HG03575 (cell line): ENCODE data around the gene KLHL36.
"Not testable (repeated sequence)": the region's sequence is repeated elsewhere in the genome, so short reads cannot be mapped to it uniquely, and the experiment has no call there.

Experiments
- ATAC-seq: cut with Tn5 transposase; IDR thresholded peaks from one replicate; pipeline ENCODE4 v1.9.1; 2021; ENCODE audit not compliant: unreplicated experiment, insufficient number of reproducible peaks, low FRiP score; ENCODE audit errors: extremely low read depth

KLHL36 gene

DNA sequence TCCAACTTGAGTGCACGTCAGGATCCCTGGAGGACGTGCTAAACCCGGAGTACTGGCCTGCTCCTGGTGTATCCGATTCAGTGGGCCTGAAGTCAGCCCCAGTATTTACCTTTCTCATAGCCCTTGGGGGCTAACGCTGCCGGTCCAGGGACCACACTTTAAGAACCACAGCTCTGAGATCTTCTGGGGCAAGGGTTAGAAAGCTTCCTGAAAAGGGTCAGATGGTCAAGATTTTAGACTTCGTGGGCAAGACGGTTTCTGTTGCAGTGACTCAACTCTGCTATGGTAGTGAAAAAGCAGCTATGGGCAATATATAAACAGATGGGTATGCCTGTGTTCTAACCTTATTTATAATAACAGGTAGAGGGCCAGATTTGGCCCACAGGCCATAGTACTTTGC, 36.9 kb downstream of the KLHL36 start:
- ATAC-seq: no peak

DNA sequence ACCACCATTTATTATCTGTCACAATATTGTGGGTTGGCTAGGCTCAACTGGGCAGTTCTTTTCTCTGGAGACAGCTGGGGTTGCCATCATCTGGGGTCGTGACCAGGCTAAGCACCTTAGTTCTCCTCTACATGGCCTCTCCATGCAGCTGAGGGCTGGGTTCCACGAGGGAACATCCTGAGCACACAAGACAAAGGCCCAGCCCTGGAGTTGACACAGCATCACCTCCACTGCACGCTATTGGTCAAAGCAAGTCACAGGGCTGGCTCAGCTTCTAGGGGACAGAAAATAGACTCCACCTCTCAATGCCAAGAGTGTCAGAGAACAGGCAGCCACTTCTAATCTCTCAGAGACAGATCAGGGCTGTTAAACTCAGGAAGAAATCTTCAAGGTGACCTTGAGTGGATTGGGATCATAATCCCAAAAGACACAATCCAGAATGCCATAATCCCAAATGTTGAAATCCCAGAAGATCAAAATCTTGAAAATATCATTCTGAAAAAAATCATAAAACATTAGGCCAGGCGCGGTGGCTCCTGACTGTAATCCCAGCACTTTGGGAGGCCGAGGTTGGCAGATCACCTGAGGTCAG, 38.5 kb downstream of the KLHL36 start:
- no peak for ATAC-seq

DNA sequence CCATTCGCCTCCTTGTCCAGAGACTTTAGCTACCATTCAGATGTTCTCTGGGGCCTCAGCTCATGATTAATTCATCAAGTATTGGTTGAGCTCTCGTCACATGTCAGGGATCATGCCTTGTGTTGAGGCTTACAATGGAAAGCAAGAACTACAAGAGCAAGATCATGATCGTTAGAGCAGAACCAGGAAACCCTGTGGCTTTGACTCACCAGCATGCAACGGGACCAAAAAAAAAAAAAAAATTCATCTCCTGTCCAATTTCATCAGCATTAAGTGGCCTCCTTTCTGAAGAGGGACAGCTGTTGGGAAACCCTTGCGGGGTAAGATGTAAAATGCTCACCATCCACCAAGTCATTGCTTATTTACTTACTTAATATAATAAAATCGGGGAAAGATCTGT, 39.4 kb downstream of the KLHL36 start:
- ATAC-seq: no peak

DNA sequence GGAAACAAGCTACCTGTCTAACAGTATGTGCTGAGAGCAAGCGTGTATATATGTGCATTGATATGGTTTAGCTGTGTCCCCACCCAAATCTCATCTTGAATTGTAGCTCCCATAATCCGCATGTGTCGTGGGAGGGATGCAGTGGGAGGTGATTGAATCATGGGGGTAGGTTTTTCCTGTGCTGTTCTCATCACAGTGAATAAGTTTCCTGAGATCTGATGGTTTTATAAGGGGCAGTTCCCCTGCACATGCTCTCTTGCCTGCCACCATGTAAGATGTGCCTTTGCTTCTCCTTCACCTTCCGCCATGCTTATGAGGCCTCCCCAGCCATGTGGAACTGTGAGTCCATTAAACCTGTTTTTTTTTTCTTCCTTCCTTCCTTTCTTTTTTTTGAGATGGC, 39.9 kb downstream of the KLHL36 start:
- not testable (repeated sequence) for ATAC-seq

DNA sequence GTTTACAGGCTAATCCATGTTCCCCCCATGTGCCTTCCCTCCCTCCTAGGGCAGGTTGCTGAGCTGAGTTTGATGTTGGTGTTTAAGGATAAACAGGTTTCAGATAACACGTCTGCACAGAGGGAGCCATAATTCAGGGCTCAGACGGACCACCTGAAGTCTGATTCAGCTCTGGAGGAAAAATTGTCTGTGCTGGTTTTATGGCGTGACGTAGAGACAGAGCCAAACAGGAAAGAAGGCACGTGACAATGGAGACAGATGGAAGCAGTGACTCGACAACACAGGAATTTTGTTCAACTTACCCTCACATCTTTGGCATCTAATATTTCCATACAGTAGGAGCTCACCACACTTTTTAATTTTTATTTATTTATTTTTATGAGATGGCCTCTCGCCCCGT, 40.8 kb downstream of the KLHL36 start:
- no peak for ATAC-seq

DNA sequence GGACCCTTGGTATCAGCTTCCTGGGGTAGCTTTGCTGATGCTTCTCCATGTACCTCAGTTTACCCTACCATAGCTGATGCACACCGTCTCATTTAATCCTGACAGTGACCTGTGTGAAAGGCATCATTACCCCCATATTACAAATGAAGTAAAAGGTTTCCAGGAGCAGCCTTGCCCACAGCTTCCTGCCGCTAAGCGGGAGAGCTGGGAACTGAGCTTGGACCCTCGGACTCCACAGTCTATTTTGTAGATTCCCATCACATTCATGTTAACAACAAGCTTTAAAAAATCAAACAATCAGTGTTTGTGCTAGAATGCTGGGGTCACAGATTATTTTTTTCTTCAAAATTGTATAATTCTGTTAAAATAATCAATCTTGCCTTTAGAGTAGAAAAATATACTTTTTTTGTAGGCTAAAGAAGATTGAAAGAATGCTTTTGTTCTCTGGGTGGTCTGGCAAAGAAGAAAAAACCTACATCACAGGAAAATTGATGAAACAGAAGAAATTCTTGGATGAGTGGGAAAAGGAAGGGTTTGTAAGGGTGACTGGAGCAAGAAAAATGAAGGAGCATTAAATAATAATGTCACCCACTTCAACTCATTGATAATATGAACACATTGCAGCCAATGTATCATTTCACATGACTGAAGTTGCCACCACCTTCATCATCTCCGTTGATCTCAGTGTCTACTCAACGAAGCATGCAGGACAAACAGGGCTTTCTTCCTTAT, 41.9 kb downstream of the KLHL36 start:
- ATAC-seq: no peak

GRCh38 chr16:84692451-84693214, 44.3 kb downstream of the KLHL36 start:
- no peak for ATAC-seq

- ATAC-seq: not testable (repeated sequence)
These were observed 45.6 kb downstream of the KLHL36 start for GRCh38 chr16:84693869-84694268.

GRCh38 chr16:84694980-84695379, 46.7 kb downstream of the KLHL36 start:
- no peak for ATAC-seq

DNA sequence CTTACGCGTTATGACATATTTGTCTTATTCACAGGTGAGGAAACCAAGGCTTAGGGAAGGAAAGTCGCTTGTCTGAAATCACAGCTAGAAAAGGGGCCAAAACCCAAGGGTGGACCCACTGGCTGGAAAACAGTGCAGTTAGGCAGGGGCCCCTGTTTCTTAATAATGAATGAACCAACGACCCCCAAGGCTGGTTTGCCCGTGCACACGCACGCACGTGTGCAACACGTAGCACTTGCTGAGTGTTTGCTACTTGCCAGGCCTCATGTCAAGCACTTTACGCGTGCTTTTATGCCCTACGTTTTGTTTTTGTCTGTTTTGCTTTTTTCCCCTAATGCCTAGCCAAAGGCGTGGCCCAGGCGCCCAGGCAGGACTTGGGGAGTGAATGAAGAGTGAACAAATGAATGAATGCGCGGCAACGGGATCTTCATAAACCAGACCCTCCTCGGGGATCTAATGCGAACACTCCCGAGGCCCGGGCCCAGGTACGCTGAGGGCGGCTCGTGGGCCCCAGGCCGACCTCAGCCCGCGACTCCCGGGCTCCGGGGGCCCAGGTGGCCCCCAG, 50.9 kb downstream of the KLHL36 start:
- no peak for ATAC-seq

GRCh38 chr16:84699712-84700445, 51.6 kb downstream of the KLHL36 start, which contains the start of gene USP10:
USP10 (plus strand) TSS chr16:84700000; CDS start chr16:84700091, 91 bp downstream.
- ATAC-seq: no peak

DNA sequence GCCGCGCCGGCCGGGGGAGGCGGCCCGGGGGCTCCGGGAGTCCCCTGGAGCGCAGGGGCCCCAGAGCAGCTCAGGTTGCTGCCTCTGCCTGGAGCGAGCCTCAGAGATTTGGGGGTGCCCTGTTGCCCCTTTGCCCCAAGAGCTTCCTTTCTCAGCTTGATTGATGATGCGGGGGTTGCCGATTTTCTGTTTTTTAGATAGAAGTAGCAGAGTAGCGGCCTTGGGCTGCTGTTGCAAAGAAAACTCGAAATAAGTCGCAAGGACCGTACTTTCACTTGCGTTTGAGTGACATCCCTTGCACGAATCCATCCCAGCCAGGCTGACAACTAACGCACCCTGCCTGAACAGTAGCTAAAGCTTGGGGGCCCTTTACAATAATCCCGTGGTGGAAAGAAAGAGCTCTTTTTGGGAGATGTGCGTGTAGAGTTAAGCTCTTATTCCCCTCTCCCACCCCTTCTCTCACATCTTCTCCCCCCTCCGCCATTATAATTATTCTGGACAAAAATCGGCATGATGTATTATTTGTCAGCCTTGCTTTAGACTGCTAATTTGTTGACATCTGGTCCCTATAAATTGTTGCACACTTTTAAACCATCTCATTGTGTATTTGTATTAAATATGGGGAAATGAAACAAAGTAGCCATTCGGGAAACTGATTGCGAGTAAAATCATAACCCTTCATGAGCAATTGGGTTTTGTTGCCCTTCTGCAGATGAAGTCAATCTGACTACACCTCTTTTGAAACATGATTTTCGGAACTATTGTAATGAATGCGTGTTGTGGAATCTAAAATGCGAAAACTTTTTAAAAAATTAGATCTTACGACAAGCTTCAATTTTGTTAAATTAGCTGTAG, 52.4 kb downstream of the KLHL36 start:
- ATAC-seq: no peak

GRCh38 chr16:84703681-84704080, 55.4 kb downstream of the KLHL36 start:
- ATAC-seq: no peak

DNA sequence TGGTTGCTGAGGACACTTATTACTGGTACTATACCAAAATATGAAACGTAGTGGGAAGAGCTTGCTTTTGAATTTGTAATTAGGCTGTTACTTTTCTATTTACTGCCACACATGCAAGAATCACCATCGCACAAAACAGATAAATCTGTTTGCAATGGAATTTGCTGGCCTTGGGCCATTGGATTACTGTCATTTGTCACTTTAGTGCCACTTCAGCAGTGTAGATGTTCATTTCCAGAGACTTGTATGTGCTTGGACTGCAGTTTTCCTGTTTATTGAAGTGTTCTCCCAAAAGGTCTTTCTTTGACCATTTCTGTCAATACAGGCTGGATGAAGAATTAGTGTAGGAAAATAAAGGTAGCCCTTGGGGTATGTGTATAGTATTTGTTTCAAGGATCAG, 55.9 kb downstream of the KLHL36 start:
- ATAC-seq: no peak

DNA sequence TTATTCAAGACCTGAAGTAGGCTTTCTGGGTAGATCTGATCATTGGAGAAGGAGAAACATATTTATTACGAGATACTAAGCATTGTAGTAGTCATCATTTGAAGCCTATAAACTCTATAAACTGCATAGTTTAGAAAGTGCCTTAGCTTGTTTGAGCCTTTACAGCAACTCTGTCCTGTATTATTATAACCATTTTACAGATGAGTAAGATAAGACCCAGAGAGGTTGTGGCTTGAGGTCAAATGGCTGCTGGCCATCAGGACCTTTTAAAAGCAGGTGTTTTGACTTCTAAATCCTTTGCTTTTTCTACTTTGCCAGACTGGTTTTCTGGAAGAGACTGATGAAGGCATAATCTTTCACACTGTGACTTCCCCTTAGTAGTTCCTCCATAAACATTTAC, 58.5 kb downstream of the KLHL36 start:
- ATAC-seq: no peak

DNA sequence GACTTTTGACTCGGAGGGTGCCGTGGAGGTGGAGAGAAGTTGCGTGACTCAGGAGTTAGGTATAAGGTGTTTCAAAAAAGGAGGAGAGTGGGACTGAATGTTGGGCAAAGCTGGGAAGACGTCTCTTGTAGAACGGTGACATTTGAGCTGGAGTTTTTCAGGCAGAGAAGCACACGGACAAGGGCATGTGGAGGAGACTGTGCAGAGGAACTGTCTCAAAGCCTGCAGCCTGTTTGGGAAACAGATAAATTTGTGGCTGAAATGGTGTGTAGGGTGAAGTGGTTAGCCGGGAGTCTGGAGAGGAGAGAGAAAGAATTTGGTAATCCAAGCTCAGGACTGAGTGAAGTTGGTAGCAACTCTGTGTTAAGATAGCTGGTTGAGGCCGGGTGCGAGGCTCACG, 61.3 kb downstream of the KLHL36 start:
- ATAC-seq: no peak

GRCh38 chr16:84710686-84711085, 62.4 kb downstream of the KLHL36 start:
- ATAC-seq: no peak
